Measurements from ENCODE around the gene CTNNA3.

DNA sequence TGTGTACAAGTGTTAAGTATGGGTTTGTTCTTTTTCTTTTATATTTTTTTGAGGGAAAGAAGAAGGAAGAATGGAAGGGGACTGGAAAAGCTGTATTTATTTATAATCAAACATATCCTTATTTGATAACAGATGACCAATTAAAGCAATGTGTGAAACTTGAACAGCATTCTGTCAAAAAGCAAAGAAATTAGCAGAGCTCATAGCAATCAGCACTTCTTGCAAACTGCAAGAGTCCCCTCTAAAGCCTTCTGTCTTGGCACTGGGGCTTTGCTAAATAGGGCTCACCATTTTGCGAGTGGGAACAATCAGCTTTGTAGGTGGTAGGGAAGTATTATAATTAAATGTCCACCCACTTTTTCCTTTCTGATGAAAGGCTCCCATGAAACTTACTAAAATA lies 935.1 kb downstream of the CTNNA3 start:
- no peak for TF ChIP-seq POLR2AphosphoS5 (IDR thresholded peaks at IDR 0.05; ENCODE audit: low read depth, low read length)
- TF ChIP-seq, protein P1, sequence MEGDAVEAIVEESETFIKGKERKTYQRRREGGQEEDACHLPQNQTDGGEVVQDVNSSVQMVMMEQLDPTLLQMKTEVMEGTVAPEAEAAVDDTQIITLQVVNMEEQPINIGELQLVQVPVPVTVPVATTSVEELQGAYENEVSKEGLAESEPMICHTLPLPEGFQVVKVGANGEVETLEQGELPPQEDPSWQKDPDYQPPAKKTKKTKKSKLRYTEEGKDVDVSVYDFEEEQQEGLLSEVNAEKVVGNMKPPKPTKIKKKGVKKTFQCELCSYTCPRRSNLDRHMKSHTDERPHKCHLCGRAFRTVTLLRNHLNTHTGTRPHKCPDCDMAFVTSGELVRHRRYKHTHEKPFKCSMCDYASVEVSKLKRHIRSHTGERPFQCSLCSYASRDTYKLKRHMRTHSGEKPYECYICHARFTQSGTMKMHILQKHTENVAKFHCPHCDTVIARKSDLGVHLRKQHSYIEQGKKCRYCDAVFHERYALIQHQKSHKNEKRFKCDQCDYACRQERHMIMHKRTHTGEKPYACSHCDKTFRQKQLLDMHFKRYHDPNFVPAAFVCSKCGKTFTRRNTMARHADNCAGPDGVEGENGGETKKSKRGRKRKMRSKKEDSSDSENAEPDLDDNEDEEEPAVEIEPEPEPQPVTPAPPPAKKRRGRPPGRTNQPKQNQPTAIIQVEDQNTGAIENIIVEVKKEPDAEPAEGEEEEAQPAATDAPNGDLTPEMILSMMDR (IDR thresholded peaks at IDR 0.05) = no peak
- TF ChIP-seq, protein P2, sequence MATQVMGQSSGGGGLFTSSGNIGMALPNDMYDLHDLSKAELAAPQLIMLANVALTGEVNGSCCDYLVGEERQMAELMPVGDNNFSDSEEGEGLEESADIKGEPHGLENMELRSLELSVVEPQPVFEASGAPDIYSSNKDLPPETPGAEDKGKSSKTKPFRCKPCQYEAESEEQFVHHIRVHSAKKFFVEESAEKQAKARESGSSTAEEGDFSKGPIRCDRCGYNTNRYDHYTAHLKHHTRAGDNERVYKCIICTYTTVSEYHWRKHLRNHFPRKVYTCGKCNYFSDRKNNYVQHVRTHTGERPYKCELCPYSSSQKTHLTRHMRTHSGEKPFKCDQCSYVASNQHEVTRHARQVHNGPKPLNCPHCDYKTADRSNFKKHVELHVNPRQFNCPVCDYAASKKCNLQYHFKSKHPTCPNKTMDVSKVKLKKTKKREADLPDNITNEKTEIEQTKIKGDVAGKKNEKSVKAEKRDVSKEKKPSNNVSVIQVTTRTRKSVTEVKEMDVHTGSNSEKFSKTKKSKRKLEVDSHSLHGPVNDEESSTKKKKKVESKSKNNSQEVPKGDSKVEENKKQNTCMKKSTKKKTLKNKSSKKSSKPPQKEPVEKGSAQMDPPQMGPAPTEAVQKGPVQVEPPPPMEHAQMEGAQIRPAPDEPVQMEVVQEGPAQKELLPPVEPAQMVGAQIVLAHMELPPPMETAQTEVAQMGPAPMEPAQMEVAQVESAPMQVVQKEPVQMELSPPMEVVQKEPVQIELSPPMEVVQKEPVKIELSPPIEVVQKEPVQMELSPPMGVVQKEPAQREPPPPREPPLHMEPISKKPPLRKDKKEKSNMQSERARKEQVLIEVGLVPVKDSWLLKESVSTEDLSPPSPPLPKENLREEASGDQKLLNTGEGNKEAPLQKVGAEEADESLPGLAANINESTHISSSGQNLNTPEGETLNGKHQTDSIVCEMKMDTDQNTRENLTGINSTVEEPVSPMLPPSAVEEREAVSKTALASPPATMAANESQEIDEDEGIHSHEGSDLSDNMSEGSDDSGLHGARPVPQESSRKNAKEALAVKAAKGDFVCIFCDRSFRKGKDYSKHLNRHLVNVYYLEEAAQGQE (IDR thresholded peaks at IDR 0.05; ENCODE audit: insufficient read depth in 1 of 2, low read depth in 2 of 2, low read length in 1 of 2) = no peak
